SU-DHL-6 (cell line): Measurements from ENCODE around the gene NCOA6.

Experiments used
- CTCF ChIP-seq: fragments of 200-600 bp; sonication (generic); IDR thresholded peaks from one replicate; pipeline ENCODE4 v1.5.1; 2017; ENCODE audit warnings: antibody characterized with exemption, mild to moderate bottlenecking, low read length, moderate library complexity; ENCODE audit not compliant: insufficient read depth, poor library complexity, severe bottlenecking
- EZH2phosphoT487 ChIP-seq: fragments of 200-600 bp; sonication (generic), shearing (Covaris generic); conservative IDR thresholded peaks from 2 replicates; pipeline ENCODE4 v1.6.1; 2018; ENCODE audit warnings: mild to moderate bottlenecking, antibody characterized with exemption, low read length, moderate library complexity, mixed read lengths

- no peak for TF ChIP-seq CTCF
- no peak for TF ChIP-seq EZH2phosphoT487
Measured at GRCh38 chr20:34774449-34774848, 51.0 kb downstream of the NCOA6 start.
